Activated CD4-positive, alpha-beta T cell treated with anti-CD3 and anti-CD28 coated beads, Interleukin-10, Interleukin-2, amounts not matched to agents 100 ng/mL and 50 ng/mL, durations not matched to agents 16 hours and 8 hours (primary cell): ENCODE data around the gene ZNF462.

Experiments used
- DNase-seq: peaks from one replicate; pipeline ENCODE4 v3.0.0-alpha.2; 2020

ZNF462 gene

GRCh38 chr9:106932675-106933074, 69.7 kb downstream of the ZNF462 start:
- DNase-seq: no peak

- DNase-seq: no peak
Observed at GRCh38 chr9:106933470-106933869, 70.5 kb downstream of the ZNF462 start.

DNA sequence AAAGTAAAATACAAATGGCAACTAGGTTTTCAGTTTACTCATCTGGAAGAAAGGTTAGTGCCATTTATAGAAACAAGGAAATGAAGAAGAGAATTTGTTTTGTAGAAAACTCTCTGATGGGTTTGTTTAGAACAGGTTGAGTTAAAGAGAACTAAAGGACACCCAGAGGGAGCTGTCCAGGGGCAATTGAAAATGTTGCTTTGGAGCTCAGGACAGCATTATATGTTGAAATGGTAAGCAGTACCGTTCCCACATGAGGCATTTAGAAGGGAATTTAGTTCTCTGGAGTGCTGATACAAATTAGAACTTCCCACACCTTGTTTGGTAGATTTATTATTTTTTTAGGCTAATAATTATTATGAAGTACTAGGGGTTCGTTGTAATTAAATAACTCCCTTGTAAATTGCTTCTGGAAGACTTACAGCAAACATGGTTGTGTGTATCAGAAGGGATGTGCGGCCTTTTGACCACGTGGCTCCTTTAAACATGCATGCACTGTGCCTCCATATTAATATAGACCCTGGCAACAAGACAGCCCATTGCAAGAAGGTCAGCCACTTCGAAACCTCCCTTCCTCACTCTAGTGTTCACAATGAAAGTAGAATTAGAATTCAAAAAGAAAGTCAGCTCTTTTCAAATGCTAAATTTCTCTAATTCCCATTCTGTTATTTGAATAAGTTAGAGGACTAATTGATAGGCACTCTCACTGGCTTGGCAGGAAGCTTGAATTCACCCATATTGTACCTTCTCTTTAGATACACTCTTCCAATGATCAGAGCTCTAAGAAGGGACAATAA, 71.7 kb downstream of the ZNF462 start:
- no peak for DNase-seq

DNA sequence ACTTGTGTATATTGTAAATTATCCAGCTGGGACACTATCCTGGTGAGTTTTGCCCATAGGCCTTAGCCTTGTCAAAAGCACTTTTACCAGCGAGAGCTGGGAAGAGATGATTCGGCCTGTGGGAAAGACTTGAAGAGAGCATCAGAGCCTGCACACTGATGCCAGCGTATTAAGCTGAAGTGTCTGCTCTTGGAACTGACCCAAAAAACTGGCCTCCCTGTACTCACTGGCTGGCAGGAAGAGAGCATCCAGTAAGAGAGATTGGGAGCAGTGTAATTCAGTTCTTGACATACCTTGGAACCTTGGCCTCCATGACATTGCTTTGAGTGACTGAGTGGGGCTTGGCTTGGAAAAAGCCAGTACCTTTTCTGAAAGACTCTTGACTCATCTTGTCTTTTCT, 73.7 kb downstream of the ZNF462 start:
- no peak for DNase-seq

DNA sequence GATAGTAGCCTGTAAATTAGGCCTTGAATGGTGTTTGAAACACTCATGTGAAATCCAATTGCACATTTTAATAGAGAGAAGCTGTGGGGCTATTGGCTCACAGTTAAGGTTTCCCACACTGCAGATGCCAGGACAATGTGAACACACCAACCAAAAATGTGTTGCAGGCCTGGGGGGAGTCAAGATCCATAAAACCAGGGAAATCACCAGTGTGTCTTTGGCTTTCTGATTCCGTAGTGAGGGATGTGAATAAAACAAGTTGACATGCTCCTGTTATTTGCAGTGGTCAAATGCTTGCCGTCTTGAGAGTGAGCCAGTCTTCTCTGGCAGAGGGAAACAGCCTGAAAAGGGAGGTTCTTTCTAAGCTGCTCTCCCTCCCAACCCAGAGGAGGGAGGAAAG, 79.0 kb downstream of the ZNF462 start:
- no peak for DNase-seq

- no peak for DNase-seq
Observed at GRCh38 chr9:106945727-106946660, 83.0 kb downstream of the ZNF462 start.

- DNase-seq: no peak
Observed at GRCh38 chr9:106947106-106947900, 84.3 kb downstream of the ZNF462 start.

- DNase-seq: no peak
Observed at GRCh38 chr9:106953174-106953573, 90.2 kb downstream of the ZNF462 start.

DNA sequence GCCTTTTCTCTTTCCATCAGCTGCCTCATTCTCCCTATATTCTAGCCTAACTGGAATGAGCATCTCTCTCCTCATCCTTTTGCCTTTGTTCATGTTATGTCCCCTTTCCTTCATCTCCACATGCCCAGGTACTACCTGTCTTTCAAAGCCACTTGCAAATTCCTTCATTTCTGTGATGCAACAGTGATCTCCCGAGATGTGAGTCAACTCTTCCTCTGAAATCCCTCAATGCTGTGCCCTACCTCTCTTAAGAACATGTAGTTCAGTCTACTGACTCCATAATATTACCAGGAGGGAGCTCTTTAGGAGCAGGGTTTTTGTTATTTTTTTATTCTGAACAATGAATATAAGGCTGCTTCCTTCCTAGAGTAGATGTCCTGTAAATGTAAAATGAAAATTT, 91.6 kb downstream of the ZNF462 start:
- DNase-seq: no peak

- DNase-seq: no peak
Observed at GRCh38 chr9:106954974-106955850, 92.2 kb downstream of the ZNF462 start.

DNA sequence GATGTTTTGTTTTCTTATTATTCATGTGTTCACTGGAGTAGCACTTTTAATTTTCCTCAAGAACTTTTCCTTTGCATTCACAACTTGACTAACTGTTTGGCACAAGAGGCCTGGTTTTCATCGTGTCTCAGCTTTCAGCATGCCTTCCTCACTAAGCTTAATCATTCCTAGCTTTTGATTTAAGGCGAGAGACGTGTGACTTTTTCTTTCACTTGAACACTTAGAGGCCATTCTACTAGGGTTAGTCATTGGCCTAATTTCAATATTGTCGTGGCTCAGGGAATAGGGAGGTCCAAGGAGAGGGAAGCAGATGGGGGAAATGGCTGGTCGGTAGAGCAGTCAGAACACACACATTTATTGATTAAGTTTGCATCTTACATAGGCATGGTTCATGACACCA, 94.0 kb downstream of the ZNF462 start:
- DNase-seq: no peak

- no peak for DNase-seq
Observed at GRCh38 chr9:106958955-106959657, 96.1 kb downstream of the ZNF462 start.

GRCh38 chr9:106960258-106960657, 97.3 kb downstream of the ZNF462 start:
- no peak for DNase-seq

DNA sequence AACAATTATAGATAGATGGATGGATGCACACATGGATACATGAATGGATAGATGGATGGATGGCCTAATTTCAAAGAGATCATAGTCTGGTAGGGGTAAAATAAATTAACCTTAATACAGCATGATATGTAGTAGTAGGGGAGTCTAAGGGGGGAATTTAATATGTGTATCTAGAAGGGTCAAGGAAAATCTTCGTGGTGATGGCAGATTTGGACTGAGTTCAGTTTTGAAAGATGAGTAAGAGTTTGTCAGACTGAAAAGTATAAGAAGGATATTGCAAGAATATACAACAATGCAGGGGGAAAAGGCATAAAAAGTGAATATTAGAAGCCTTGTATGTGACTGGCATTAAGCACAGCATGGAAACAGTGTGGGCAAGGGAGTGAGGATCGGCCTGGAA, 98.7 kb downstream of the ZNF462 start:
- no peak for DNase-seq

GRCh38 chr9:106962122-106962521, 99.2 kb downstream of the ZNF462 start:
- DNase-seq: no peak

GRCh38 chr9:106962615-106963363, 99.8 kb downstream of the ZNF462 start:
- DNase-seq: no peak

DNA sequence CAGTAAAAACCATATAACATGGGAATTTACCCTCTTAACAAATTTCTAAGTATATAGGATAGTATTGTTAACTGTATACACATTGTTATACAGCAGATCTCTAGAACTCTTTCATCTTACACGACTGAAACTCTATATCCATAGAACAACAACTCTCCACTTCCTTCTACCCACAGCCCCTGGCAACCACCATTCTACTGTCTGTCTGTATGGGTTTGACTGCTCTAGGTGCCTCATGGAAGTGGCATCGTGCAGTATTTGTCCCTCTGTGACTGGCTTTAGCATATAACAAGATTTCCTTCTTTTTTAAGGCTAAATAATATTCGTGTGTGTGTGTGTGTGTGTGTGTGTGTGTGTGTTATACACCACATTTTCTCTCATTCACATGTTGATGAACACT, 100.7 kb downstream of the ZNF462 start:
- DNase-seq: no peak

DNA sequence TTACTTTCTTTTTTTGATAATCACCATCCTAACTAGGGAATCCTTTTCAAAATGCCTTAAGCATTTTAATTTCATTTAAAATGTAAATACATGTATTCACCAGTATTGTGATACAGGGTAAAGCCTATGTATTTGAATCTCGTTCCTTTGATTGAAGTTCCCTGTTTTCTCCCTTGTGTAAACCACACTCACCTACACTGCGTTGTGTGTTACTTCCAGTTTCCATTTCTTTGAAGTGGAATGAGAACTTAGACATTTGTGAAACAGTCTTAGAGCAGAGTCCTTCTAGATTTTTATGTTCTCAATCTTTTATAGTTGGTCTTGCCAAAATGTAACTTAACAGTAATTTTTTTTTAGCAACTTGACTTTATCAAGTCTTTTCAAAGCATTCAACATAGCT, 101.4 kb downstream of the ZNF462 start:
- peak; percentile 21 for DNase-seq

GRCh38 chr9:106964822-106965525, 102.0 kb downstream of the ZNF462 start:
- DNase-seq: no peak

DNA sequence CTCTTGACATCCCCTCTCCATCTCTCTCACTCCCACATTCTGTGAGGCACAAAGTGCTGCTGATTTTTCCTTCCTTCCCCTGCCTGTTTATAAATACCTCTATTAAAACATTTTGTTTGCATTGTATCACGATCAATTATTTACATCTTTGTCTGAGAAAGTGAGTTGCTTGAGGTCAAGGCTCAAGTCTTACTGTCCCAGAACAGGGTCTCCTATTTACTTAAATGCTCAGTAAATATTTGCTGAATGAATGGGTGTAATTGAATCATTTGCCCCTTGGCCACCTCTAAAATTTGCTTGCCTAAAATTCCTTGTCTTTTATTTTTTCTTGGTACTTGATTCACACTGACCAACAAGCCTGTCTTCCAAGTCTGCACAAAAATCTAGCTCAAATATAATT, 103.5 kb downstream of the ZNF462 start:
- no peak for DNase-seq
